ENCODE results near the gene CAMK2D. TPM values are rescaled to one million over a fixed set of nuclear protein-coding genes. Genes with fewer than 3 reads are reported as not detected.

CAMK2D gene
- polyA plus RNA-seq, 2 of the 4 experiments (the other 2 are of a cell fraction) = 19.1 to 59.9 TPM

- no peak for FAIRE-seq
- ChIA-PET CTCF (interaction anchor here (1.2 kb wide), 1 partner anchor 71 kb away, joined by 3 read pairs; no protein-coding TSS in a partner anchor), POLR2A (no interaction called here)
- Histone ChIP-seq H3K4me2 (peak overlapping the region; percentile 51), H3K27ac (no peak overlapping the region), H3K9me3 (no peaks in the 10 kb centered on the region), H3K4me1 (peaks cover 29% of the 10 kb centered on the region), H3K4me3 (no peak overlapping the region)
- TF ChIP-seq HDAC2 (IDR thresholded peaks at IDR 0.05) (no peak), E2F6 (IDR thresholded peaks at IDR 0.05; ENCODE audit: borderline replicate concordance, low read depth) (no peak), ZFP36 (IDR thresholded peaks at IDR 0.05; ENCODE audit: borderline replicate concordance, partially characterized antibody) (no peak), HMGXB4 (CRISPR knock-in tag; IDR thresholded peaks at IDR 0.05; ENCODE audit: borderline replicate concordance) (no peak), RFX5 (IDR thresholded peaks at IDR 0.05) (no peak), CHD4 (IDR thresholded peaks at IDR 0.05; ENCODE audit: borderline replicate concordance) (no peak), HES2 (IDR thresholded peaks at IDR 0.05) (no peak), MYC (IDR thresholded peaks at IDR 0.05; ENCODE audit: borderline replicate concordance, low read length) (no peak), ZC3H11A (IDR thresholded peaks at IDR 0.05) (no peak), SMC3 (IDR thresholded peaks at IDR 0.05) (no peak), RARB (CRISPR knock-in tag; IDR thresholded peaks at IDR 0.05) (no peak), ELK1 (IDR thresholded peaks at IDR 0.05; ENCODE audit: low read depth, low read length) (no peak), CEBPB (IDR thresholded peaks at IDR 0.05) (no peak), RCOR1 (IDR thresholded peaks at IDR 0.05; ENCODE audit: low read depth, low read length) (no peak), HOXB13 (CRISPR knock-in tag; IDR thresholded peaks at IDR 0.05; ENCODE audit: low read depth) (no peak), KDM1A (IDR thresholded peaks at IDR 0.05; ENCODE audit: low read depth) (no peak)
- TF ChIP-seq, protein P1, sequence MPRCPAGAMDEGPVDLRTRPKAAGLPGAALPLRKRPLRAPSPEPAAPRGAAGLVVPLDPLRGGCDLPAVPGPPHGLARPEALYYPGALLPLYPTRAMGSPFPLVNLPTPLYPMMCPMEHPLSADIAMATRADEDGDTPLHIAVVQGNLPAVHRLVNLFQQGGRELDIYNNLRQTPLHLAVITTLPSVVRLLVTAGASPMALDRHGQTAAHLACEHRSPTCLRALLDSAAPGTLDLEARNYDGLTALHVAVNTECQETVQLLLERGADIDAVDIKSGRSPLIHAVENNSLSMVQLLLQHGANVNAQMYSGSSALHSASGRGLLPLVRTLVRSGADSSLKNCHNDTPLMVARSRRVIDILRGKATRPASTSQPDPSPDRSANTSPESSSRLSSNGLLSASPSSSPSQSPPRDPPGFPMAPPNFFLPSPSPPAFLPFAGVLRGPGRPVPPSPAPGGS (IDR thresholded peaks at IDR 0.05) = no peak
- TF ChIP-seq, protein P2, sequence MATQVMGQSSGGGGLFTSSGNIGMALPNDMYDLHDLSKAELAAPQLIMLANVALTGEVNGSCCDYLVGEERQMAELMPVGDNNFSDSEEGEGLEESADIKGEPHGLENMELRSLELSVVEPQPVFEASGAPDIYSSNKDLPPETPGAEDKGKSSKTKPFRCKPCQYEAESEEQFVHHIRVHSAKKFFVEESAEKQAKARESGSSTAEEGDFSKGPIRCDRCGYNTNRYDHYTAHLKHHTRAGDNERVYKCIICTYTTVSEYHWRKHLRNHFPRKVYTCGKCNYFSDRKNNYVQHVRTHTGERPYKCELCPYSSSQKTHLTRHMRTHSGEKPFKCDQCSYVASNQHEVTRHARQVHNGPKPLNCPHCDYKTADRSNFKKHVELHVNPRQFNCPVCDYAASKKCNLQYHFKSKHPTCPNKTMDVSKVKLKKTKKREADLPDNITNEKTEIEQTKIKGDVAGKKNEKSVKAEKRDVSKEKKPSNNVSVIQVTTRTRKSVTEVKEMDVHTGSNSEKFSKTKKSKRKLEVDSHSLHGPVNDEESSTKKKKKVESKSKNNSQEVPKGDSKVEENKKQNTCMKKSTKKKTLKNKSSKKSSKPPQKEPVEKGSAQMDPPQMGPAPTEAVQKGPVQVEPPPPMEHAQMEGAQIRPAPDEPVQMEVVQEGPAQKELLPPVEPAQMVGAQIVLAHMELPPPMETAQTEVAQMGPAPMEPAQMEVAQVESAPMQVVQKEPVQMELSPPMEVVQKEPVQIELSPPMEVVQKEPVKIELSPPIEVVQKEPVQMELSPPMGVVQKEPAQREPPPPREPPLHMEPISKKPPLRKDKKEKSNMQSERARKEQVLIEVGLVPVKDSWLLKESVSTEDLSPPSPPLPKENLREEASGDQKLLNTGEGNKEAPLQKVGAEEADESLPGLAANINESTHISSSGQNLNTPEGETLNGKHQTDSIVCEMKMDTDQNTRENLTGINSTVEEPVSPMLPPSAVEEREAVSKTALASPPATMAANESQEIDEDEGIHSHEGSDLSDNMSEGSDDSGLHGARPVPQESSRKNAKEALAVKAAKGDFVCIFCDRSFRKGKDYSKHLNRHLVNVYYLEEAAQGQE (IDR thresholded peaks at IDR 0.05) = no peak
- no peak for DNase-seq (ENCODE audit: low read depth in 1 of 2, low spot score in 1 of 2)
- no peak for ATAC-seq
- 3% methylated on average over 2 of the region's 2 CpGs for WGBS (ENCODE audit: missing lambda C conversion rate)
Measured at GRCh38 chr4:113618205-113618604, 143.3 kb downstream of the CAMK2D start.

GRCh38 chr4:113617195-113617594 lies 144.3 kb downstream of the CAMK2D start:
- 97% methylated on average over 6 of the region's 6 CpGs for WGBS (ENCODE audit: missing lambda C conversion rate)
- Histone ChIP-seq H3K4me2 (no peak overlapping the region), H3K4me3 (no peak overlapping the region), H3K27ac (no peak overlapping the region), H3K9me3 (no peaks in the 10 kb centered on the region), H3K4me1 (peaks cover 35% of the 10 kb centered on the region)
- FAIRE-seq (no peak), ATAC-seq (no peak), DNase-seq (ENCODE audit: low read depth in 1 of 2, low spot score in 1 of 2) (no peak)
- POLR2A ChIA-PET = no interaction called here
- TF ChIP-seq NPAS2 (CRISPR knock-in tag; IDR thresholded peaks at IDR 0.05; ENCODE audit: borderline replicate concordance) (no peak), TFCP2L1 (CRISPR knock-in tag; IDR thresholded peaks at IDR 0.05) (no peak), ZSCAN20 (CRISPR knock-in tag; IDR thresholded peaks at IDR 0.05) (no peak), CBX8 (IDR thresholded peaks at IDR 0.05) (no peak), JUN (IDR thresholded peaks at IDR 0.05) (no peak), ZC3H11A (IDR thresholded peaks at IDR 0.05) (no peak), RAD21 (conservative IDR thresholded peaks at IDR 0.05 in 1 of 2, IDR thresholded peaks at IDR 0.05 in 1 of 2) (no peak), PHF8 (IDR thresholded peaks at IDR 0.05; ENCODE audit: borderline replicate concordance, low read depth) (no peak), RCOR1 (IDR thresholded peaks at IDR 0.05; ENCODE audit: low read depth, low read length) (no peak), USF2 (IDR thresholded peaks at IDR 0.05) (no peak), HES2 (IDR thresholded peaks at IDR 0.05) (no peak)
- CTCF ChIA-PET = no interaction called here

Measured in A549 (cell line).